ENCODE results near the gene BRIX1. TPM values are rescaled to one million over a fixed set of nuclear protein-coding genes. Genes with fewer than 3 reads are reported as not detected.
A peak's percentile ranks its signal among the peaks of the same experiment; 100 is the strongest.

Gene BRIX1
- total and polyA plus RNA-seq, 2 of the 13 experiments (the other 11 are each of a cell fraction or from before 2014, with no cell fraction given): 23.6 to 78.4 TPM

- 0 out of 2 replicates have a peak, but pooled peaks have one; percentile 33 for TF ChIP-seq ZNF598 (CRISPR knock-in tag; IDR thresholded peaks at IDR 0.05; ENCODE audit: borderline replicate concordance)
- TF ChIP-seq ATF7 (IDR thresholded peaks at IDR 0.05): no peak
- TF ChIP-seq ATF7 (CRISPR knock-in tag; IDR thresholded peaks at IDR 0.05): no peak
- peak; percentile 60; the same call in 1 of the 2 replicates for TF ChIP-seq ZNF788 (CRISPR knock-in tag; IDR thresholded peaks at IDR 0.05; ENCODE audit: borderline replicate concordance)
- 0 out of 2 replicates have a peak, but pooled peaks have one; percentile 18 for TF ChIP-seq ZNF776 (CRISPR knock-in tag; IDR thresholded peaks at IDR 0.05)
- no peak for TF ChIP-seq ZNF782 (CRISPR knock-in tag; IDR thresholded peaks at IDR 0.05; ENCODE audit: borderline replicate concordance)
- peak; percentile 60 for TF ChIP-seq ZNF407 (CRISPR knock-in tag; IDR thresholded peaks at IDR 0.05; ENCODE audit: not compliant biosample characterization)
- TF ChIP-seq GATAD1 (CRISPR knock-in tag; IDR thresholded peaks at IDR 0.05): 0 out of 2 replicates have a peak, but pooled peaks have one; percentile 39
- no peak for TF ChIP-seq HMG20B (CRISPR knock-in tag; conservative IDR thresholded peaks at IDR 0.05)
- TF ChIP-seq ZFP91 (CRISPR knock-in tag; IDR thresholded peaks at IDR 0.05; ENCODE audit: borderline replicate concordance): peak; percentile 62; the same call in 1 of the 2 replicates
- TF ChIP-seq ZFP36L1 (CRISPR knock-in tag; IDR thresholded peaks at IDR 0.05): 0 out of 2 replicates have a peak, but pooled peaks have one; percentile 42
- TF ChIP-seq MATR3 (CRISPR knock-in tag; IDR thresholded peaks at IDR 0.05): no peak
- TF ChIP-seq ZNF660 (CRISPR knock-in tag; IDR thresholded peaks at IDR 0.05; ENCODE audit: borderline replicate concordance, low read depth): no peak
- no peak for TF ChIP-seq SRSF4 (IDR thresholded peaks at IDR 0.05; ENCODE audit: low read depth, low read length, poor library complexity, severe bottlenecking)
- 0 out of 2 replicates have a peak, but pooled peaks have one; percentile 9 for TF ChIP-seq ARNTL (CRISPR knock-in tag; IDR thresholded peaks at IDR 0.05)
- no peak for TF ChIP-seq IKZF4 (CRISPR knock-in tag; IDR thresholded peaks at IDR 0.05; ENCODE audit: borderline replicate concordance, low read depth, not compliant biosample characterization)
- peak; percentile 36; the same call in 1 of the 2 replicates for TF ChIP-seq ZGPAT (CRISPR knock-in tag; IDR thresholded peaks at IDR 0.05)
These were observed 14.4 kb downstream of the BRIX1 start (continued) for GRCh38 chr5:34929720-34930461.

All from HepG2 (cell line).